ENCODE results near the gene CLP1.
"Not testable (repeated sequence)": the region's sequence is repeated elsewhere in the genome, so short reads cannot be mapped to it uniquely, and the experiment has no call there.

CLP1 gene

GRCh38 chr11:57641011-57641807, 16.4 kb upstream of the CLP1 start:
- DNase-seq (ENCODE audit: low spot score) = peak; percentile 69

GRCh38 chr11:57643802-57644201, 13.8 kb upstream of the CLP1 start:
- DNase-seq (ENCODE audit: low spot score) = no peak

- peak; percentile 73 for DNase-seq (ENCODE audit: low spot score)
Measured at GRCh38 chr11:57644748-57645688, 12.5 kb upstream of the CLP1 start.

GRCh38 chr11:57645689-57646085, 11.9 kb upstream of the CLP1 start:
- no peak for DNase-seq (ENCODE audit: low spot score)

GRCh38 chr11:57646194-57646798, 11.3 kb upstream of the CLP1 start:
- no peak for DNase-seq (ENCODE audit: low spot score)

GRCh38 chr11:57646799-57647303, 10.7 kb upstream of the CLP1 start:
- no peak for DNase-seq (ENCODE audit: low spot score)

GRCh38 chr11:57647372-57647771, 10.2 kb upstream of the CLP1 start:
- DNase-seq (ENCODE audit: low spot score) = no peak

- DNase-seq (ENCODE audit: low spot score) = no peak
Measured at GRCh38 chr11:57647960-57648800, 9.4 kb upstream of the CLP1 start.

GRCh38 chr11:57648801-57649735, 8.5 kb upstream of the CLP1 start:
- no peak for DNase-seq (ENCODE audit: low spot score)

- peak; percentile 58 for DNase-seq (ENCODE audit: low spot score)
Measured at GRCh38 chr11:57649826-57650738, 7.5 kb upstream of the CLP1 start, which contains the start of gene YPEL4. YPEL4 (minus strand) TSS chr11:57649912; CDS start chr11:57647107, 2,805 bp downstream.

- no peak for DNase-seq (ENCODE audit: low spot score)
Measured at GRCh38 chr11:57650739-57651090, 6.8 kb upstream of the CLP1 start.

GRCh38 chr11:57651408-57651807, 6.2 kb upstream of the CLP1 start:
- no peak for DNase-seq (ENCODE audit: low spot score)

GRCh38 chr11:57652230-57652629, 5.3 kb upstream of the CLP1 start:
- DNase-seq (ENCODE audit: low spot score) = not testable (repeated sequence)

- DNase-seq (ENCODE audit: low spot score) = no peak
Measured at GRCh38 chr11:57652662-57653061, 4.9 kb upstream of the CLP1 start.

- DNase-seq (ENCODE audit: low spot score) = no peak
Measured at GRCh38 chr11:57653163-57653562, 4.4 kb upstream of the CLP1 start.

GRCh38 chr11:57656885-57657193, 723 bp upstream of the CLP1 start:
- DNase-seq (ENCODE audit: low spot score) = no peak

GRCh38 chr11:57658023-57658361, 430 bp downstream of the CLP1 start:
- no peak for DNase-seq (ENCODE audit: low spot score)

GRCh38 chr11:57659669-57660068, 2.1 kb downstream of the CLP1 start:
- no peak for DNase-seq (ENCODE audit: low spot score)

- DNase-seq (ENCODE audit: low spot score) = no peak
Measured at GRCh38 chr11:57662893-57663292, 5.3 kb downstream of the CLP1 start.

GRCh38 chr11:57663975-57664374, 6.4 kb downstream of the CLP1 start:
- no peak for DNase-seq (ENCODE audit: low spot score)
